H7 (cell line): Measurements from ENCODE around the gene SETDB1. TPM values are rescaled to one million over a fixed set of nuclear protein-coding genes. Genes with fewer than 3 reads are reported as not detected.
"Not testable (repeated sequence)": the region's sequence is repeated elsewhere in the genome, so short reads cannot be mapped to it uniquely, and the experiment has no call there.

Experiments used
- DNase-seq: peaks from one replicate; pipeline ENCODE4 v3.0.0; 2012
- H3K27me3 ChIP-seq: 2 replicates; pipeline ENCODE4 v1.6.0; 2011; ENCODE audit warnings: mild to moderate bottlenecking, low read length; ENCODE audit not compliant: control insufficient read depth, insufficient read depth
- H3K36me3 ChIP-seq: replicated peaks from 2 replicates; pipeline ENCODE4 v1.5.1; 2011; ENCODE audit warnings: low read length; ENCODE audit not compliant: control insufficient read depth, insufficient read depth
- H3K4me3 ChIP-seq: 2 replicates; pipeline ENCODE4 v1.5.1; 2011; ENCODE audit warnings: low read depth, mild to moderate bottlenecking, control low read depth, low read length, moderate library complexity; ENCODE audit not compliant: insufficient read depth
- total RNA-seq: library from RNA; depleted of rRNA; stranded (reverse); fragments of >200 nt; shearing (Covaris generic); gene quantifications from 2 replicates; pipeline ENCODE4 v1.2.3, GENCODE V29; 2014

SETDB1 gene
- total RNA-seq, 1 experiment from 2014 or later = 67.9 TPM

GRCh38 chr1:150909585-150910180 is 16.5 kb upstream of the SETDB1 start:
- no peak overlapping the region for H3K4me3 ChIP-seq
- no peak for DNase-seq
- H3K36me3 ChIP-seq = no peaks in the 10 kb centered on the region
- no peaks in the 10 kb centered on the region for H3K27me3 ChIP-seq

- H3K27me3 ChIP-seq = no peaks in the 10 kb centered on the region
- no peak overlapping the region for H3K4me3 ChIP-seq
- DNase-seq = peak; percentile 38
- H3K36me3 ChIP-seq = no peaks in the 10 kb centered on the region
Observed at GRCh38 chr1:150912623-150913022, 13.5 kb upstream of the SETDB1 start.

GRCh38 chr1:150917387-150917786 is 8.8 kb upstream of the SETDB1 start:
- no peak overlapping the region for H3K4me3 ChIP-seq
- H3K27me3 ChIP-seq = no peaks in the 10 kb centered on the region
- H3K36me3 ChIP-seq = no peaks in the 10 kb centered on the region
- DNase-seq = no peak

GRCh38 chr1:150922519-150922975 is 3.6 kb upstream of the SETDB1 start:
- Histone ChIP-seq H3K27me3 (no peaks in the 10 kb centered on the region), H3K36me3 (peaks cover under 1% of the 10 kb centered on the region; the same call in 1 of the 2 replicates), H3K4me3 (no peak overlapping the region)
- DNase-seq = peak; percentile 86

- Histone ChIP-seq H3K36me3 (peaks cover 15% of the 10 kb centered on the region), H3K27me3 (no peaks in the 10 kb centered on the region), H3K4me3 (no peak overlapping the region)
- DNase-seq = no peak
Observed at GRCh38 chr1:150925080-150925479, 1.1 kb upstream of the SETDB1 start.

- H3K27me3 ChIP-seq = no peaks in the 10 kb centered on the region
- peaks cover 23% of the 10 kb centered on the region for H3K36me3 ChIP-seq
- no peak for DNase-seq
- no peak overlapping the region for H3K4me3 ChIP-seq
Observed at GRCh38 chr1:150927624-150928023, 1.5 kb downstream of the SETDB1 start.

GRCh38 chr1:150928286-150928685 is 2.1 kb downstream of the SETDB1 start:
- no peak for DNase-seq
- no peak overlapping the region for H3K4me3 ChIP-seq
- H3K27me3 ChIP-seq = no peaks in the 10 kb centered on the region
- peaks cover 23% of the 10 kb centered on the region for H3K36me3 ChIP-seq

- H3K4me3 ChIP-seq, DNase-seq, H3K27me3 ChIP-seq: not testable (repeated sequence)
- H3K36me3 ChIP-seq = peaks cover 23% of the 10 kb centered on the region
Observed at GRCh38 chr1:150928775-150929174, 2.6 kb downstream of the SETDB1 start.

GRCh38 chr1:150931773-150932172 is 5.6 kb downstream of the SETDB1 start:
- Histone ChIP-seq H3K36me3 (peaks cover 23% of the 10 kb centered on the region), H3K4me3 (no peak overlapping the region), H3K27me3 (no peaks in the 10 kb centered on the region)
- no peak for DNase-seq

GRCh38 chr1:150944856-150945255 is 18.7 kb downstream of the SETDB1 start:
- peaks cover 43% of the 10 kb centered on the region for H3K36me3 ChIP-seq
- no peak overlapping the region for H3K4me3 ChIP-seq
- H3K27me3 ChIP-seq = no peaks in the 10 kb centered on the region

GRCh38 chr1:150954708-150955107 is 28.5 kb downstream of the SETDB1 start:
- no peak overlapping the region for H3K4me3 ChIP-seq
- no peaks in the 10 kb centered on the region for H3K27me3 ChIP-seq
- DNase-seq = no peak
- H3K36me3 ChIP-seq = peaks cover 26% of the 10 kb centered on the region

More at GRCh38 chr1:150944856-150945255, 18.7 kb downstream of the SETDB1 start:
- no peak for DNase-seq

GRCh38 chr1:150955280-150955679 is 29.1 kb downstream of the SETDB1 start:
- H3K36me3 ChIP-seq = peaks cover 27% of the 10 kb centered on the region
- DNase-seq = no peak
- no peaks in the 10 kb centered on the region for H3K27me3 ChIP-seq
- H3K4me3 ChIP-seq = no peak overlapping the region

GRCh38 chr1:150957666-150958065 is 31.5 kb downstream of the SETDB1 start:
- no peak for DNase-seq
- Histone ChIP-seq H3K4me3 (no peak overlapping the region), H3K27me3 (no peaks in the 10 kb centered on the region), H3K36me3 (peaks cover 26% of the 10 kb centered on the region)

- Histone ChIP-seq H3K27me3 (no peaks in the 10 kb centered on the region), H3K36me3 (peaks cover 42% of the 10 kb centered on the region), H3K4me3 (no peak overlapping the region)
- DNase-seq = no peak
Observed at GRCh38 chr1:150960646-150961045, 34.5 kb downstream of the SETDB1 start.

GRCh38 chr1:150961756-150962155 is 35.6 kb downstream of the SETDB1 start:
- H3K27me3 ChIP-seq = no peaks in the 10 kb centered on the region
- DNase-seq = peak; percentile 5
- no peak overlapping the region for H3K4me3 ChIP-seq
- H3K36me3 ChIP-seq = peaks cover 53% of the 10 kb centered on the region
